ENCODE results near the gene SLC22A23.
A peak's percentile ranks its signal among the peaks of the same experiment; 100 is the strongest.

The SLC22A23 gene

GRCh38 chr6:3456898-3457709 lies at the start of gene SLC22A23:
Gene SLC22A23, minus strand, starts transcription at chr6:3457050. Its CDS starts 491 bp downstream, at chr6:3456559.
- no peak for DNase-seq (ENCODE audit: low read depth)

- no peak for DNase-seq (ENCODE audit: low read depth)
These were observed 49.4 kb upstream of the SLC22A23 start for GRCh38 chr6:3506200-3506599.

GRCh38 chr6:3504938-3505805 lies 48.3 kb upstream of the SLC22A23 start:
- DNase-seq (ENCODE audit: low read depth): no peak

- DNase-seq (ENCODE audit: low read depth): no peak
These were observed 47.5 kb upstream of the SLC22A23 start for GRCh38 chr6:3504354-3504753.

GRCh38 chr6:3501826-3502500 lies 45.1 kb upstream of the SLC22A23 start:
- DNase-seq (ENCODE audit: low read depth): no peak

GRCh38 chr6:3500262-3501014 lies 43.6 kb upstream of the SLC22A23 start:
- DNase-seq (ENCODE audit: low read depth): no peak

- no peak for DNase-seq (ENCODE audit: low read depth)
These were observed 42.8 kb upstream of the SLC22A23 start for GRCh38 chr6:3499603-3500002.

- no peak for DNase-seq (ENCODE audit: low read depth)
These were observed 39.5 kb upstream of the SLC22A23 start for GRCh38 chr6:3496395-3496794.

- no peak for DNase-seq (ENCODE audit: low read depth)
These were observed 37.7 kb upstream of the SLC22A23 start for GRCh38 chr6:3494391-3495100.

- no peak for DNase-seq (ENCODE audit: low read depth)
These were observed 33.8 kb upstream of the SLC22A23 start for GRCh38 chr6:3490625-3490980.

GRCh38 chr6:3489961-3490624 lies 33.2 kb upstream of the SLC22A23 start:
- DNase-seq (ENCODE audit: low read depth): no peak

GRCh38 chr6:3489027-3489757 lies 32.3 kb upstream of the SLC22A23 start:
- DNase-seq (ENCODE audit: low read depth): no peak

GRCh38 chr6:3484946-3485345 lies 28.1 kb upstream of the SLC22A23 start:
- no peak for DNase-seq (ENCODE audit: low read depth)

GRCh38 chr6:3484192-3484591 lies 27.3 kb upstream of the SLC22A23 start:
- peak; percentile 57 for DNase-seq (ENCODE audit: low read depth)

- no peak for DNase-seq (ENCODE audit: low read depth)
These were observed 26.8 kb upstream of the SLC22A23 start for GRCh38 chr6:3483675-3484074.

- no peak for DNase-seq (ENCODE audit: low read depth)
These were observed 26.0 kb upstream of the SLC22A23 start for GRCh38 chr6:3482869-3483268.

GRCh38 chr6:3481640-3482039 lies 24.8 kb upstream of the SLC22A23 start:
- no peak for DNase-seq (ENCODE audit: low read depth)

- no peak for DNase-seq (ENCODE audit: low read depth)
These were observed 23.2 kb upstream of the SLC22A23 start for GRCh38 chr6:3480009-3480408.

GRCh38 chr6:3473773-3474172 lies 16.9 kb upstream of the SLC22A23 start:
- no peak for DNase-seq (ENCODE audit: low read depth)

- DNase-seq (ENCODE audit: low read depth): no peak
These were observed 14.9 kb upstream of the SLC22A23 start for GRCh38 chr6:3471711-3472110.

Measured in non-pigmented ciliary epithelial cell (primary cell).